H9 (cell line): ENCODE data around the gene STK35. TPM values are rescaled to one million over a fixed set of nuclear protein-coding genes. Genes with fewer than 3 reads are reported as not detected.

Experiments used
- DNase-seq: peaks from one replicate; pipeline ENCODE4 v3.0.0-alpha.2; 2017
- H2AFZ ChIP-seq: one replicate; pipeline ENCODE4 v1.6.1; 2013; ENCODE audit warnings: mild to moderate bottlenecking, low read length, control low read depth, moderate library complexity
- H2AK5ac ChIP-seq: 2 replicates; pipeline ENCODE4 v1.6.1; 2013; ENCODE audit warnings: low read length, control low read depth, mixed read lengths; ENCODE audit not compliant: insufficient read length
- H2BK120ac ChIP-seq: one replicate; pipeline ENCODE4 v1.6.1; 2013; ENCODE audit warnings: low read depth, mild to moderate bottlenecking, low read length, control low read depth, inconsistent platforms; ENCODE audit not compliant: poor library complexity, severe bottlenecking
- H2BK12ac ChIP-seq: 2 replicates; pipeline ENCODE4 v1.6.1; 2013; ENCODE audit warnings: low read length, control low read depth, mixed read lengths, low read depth; ENCODE audit not compliant: insufficient read length
- H2BK15ac ChIP-seq: 2 replicates; pipeline ENCODE4 v1.6.1; 2013; ENCODE audit warnings: low read depth, low read length, control low read depth
- H2BK20ac ChIP-seq: one replicate; pipeline ENCODE4 v1.6.1; 2013; ENCODE audit warnings: low read depth, mild to moderate bottlenecking, low read length, control low read depth, inconsistent platforms; ENCODE audit not compliant: poor library complexity, severe bottlenecking
- H2BK5ac ChIP-seq: 2 replicates; pipeline ENCODE4 v1.6.1; 2013; ENCODE audit warnings: low read length, control low read depth, mixed read lengths; ENCODE audit not compliant: insufficient read length
- H3K14ac ChIP-seq: 2 replicates; pipeline ENCODE4 v1.6.1; 2013; ENCODE audit warnings: low read length, control low read depth; ENCODE audit not compliant: insufficient read depth
- H3K18ac ChIP-seq: 2 replicates; pipeline ENCODE4 v1.6.1; 2013; ENCODE audit warnings: low read depth, mild to moderate bottlenecking, mixed read lengths, low read length, control low read depth; ENCODE audit not compliant: insufficient read length
- H3K23ac ChIP-seq: 2 replicates; pipeline ENCODE4 v1.6.1; 2013; ENCODE audit warnings: low read length, control low read depth, mixed read lengths, low read depth; ENCODE audit not compliant: insufficient read length
- H3K23me2 ChIP-seq: 2 replicates; pipeline ENCODE4 v1.6.1; 2013; ENCODE audit warnings: low read depth, mild to moderate bottlenecking, mixed read lengths, low read length, control low read depth; ENCODE audit not compliant: insufficient read length, poor library complexity, severe bottlenecking
- H3K27ac ChIP-seq: 2 replicates; pipeline ENCODE4 v1.5.1; 2013; ENCODE audit warnings: low read length, control low read depth, mixed read lengths, low read depth; ENCODE audit not compliant: insufficient read length
- H3K27me3 ChIP-seq: 2 replicates; pipeline ENCODE4 v1.6.1; 2013; ENCODE audit warnings: low read length, control low read depth, inconsistent platforms; ENCODE audit not compliant: insufficient read depth
- H3K4ac ChIP-seq: 2 replicates; pipeline ENCODE4 v1.6.1; 2013; ENCODE audit warnings: low read depth, mild to moderate bottlenecking, control low read depth, inconsistent platforms, low read length, moderate library complexity
- H3K4me1 ChIP-seq: 2 replicates; pipeline ENCODE4 v1.6.1; 2013; ENCODE audit warnings: low read length, control low read depth, inconsistent platforms; ENCODE audit not compliant: insufficient read depth
- H3K4me2 ChIP-seq: 2 replicates; pipeline ENCODE4 v1.6.1; 2013; ENCODE audit warnings: low read length, control low read depth, mixed read lengths; ENCODE audit not compliant: insufficient read length, insufficient read depth
- H3K56ac ChIP-seq: 2 replicates; pipeline ENCODE4 v1.6.1; 2013; ENCODE audit warnings: low read depth, mild to moderate bottlenecking, mixed read lengths, low read length, control low read depth; ENCODE audit not compliant: insufficient read length
- H3K79me1 ChIP-seq: 2 replicates; pipeline ENCODE4 v1.6.1; 2013; ENCODE audit warnings: low read depth, mild to moderate bottlenecking, moderate library complexity, low read length, control low read depth, inconsistent platforms; ENCODE audit not compliant: insufficient read depth, poor library complexity, severe bottlenecking
- H3K79me2 ChIP-seq: 2 replicates; pipeline ENCODE4 v1.6.1; 2013; ENCODE audit warnings: low read length, control low read depth, inconsistent platforms; ENCODE audit not compliant: insufficient read depth
- H3K9ac ChIP-seq: 2 replicates; pipeline ENCODE4 v1.6.1; 2013; ENCODE audit warnings: low read length, control low read depth, mixed read lengths; ENCODE audit not compliant: insufficient read length; ENCODE audit errors: extremely low read depth
- H3K9me3 ChIP-seq: one replicate; pipeline ENCODE4 v1.6.1; 2013; ENCODE audit warnings: low read depth, low read length, inconsistent platforms; ENCODE audit not compliant: control insufficient read depth
- H3T11ph ChIP-seq: one replicate; pipeline ENCODE4 v1.6.1; 2013; ENCODE audit warnings: mild to moderate bottlenecking, low read length, control low read depth, inconsistent platforms
- H4K20me1 ChIP-seq: one replicate; pipeline ENCODE4 v1.6.1; 2013; ENCODE audit not compliant: control insufficient read depth, insufficient read length, insufficient read depth
- H4K5ac ChIP-seq: 2 replicates; pipeline ENCODE4 v1.6.1; 2013; ENCODE audit warnings: low read depth, mild to moderate bottlenecking, mixed read lengths, low read length, control low read depth; ENCODE audit not compliant: insufficient read length
- H4K8ac ChIP-seq: replicated peaks from 2 replicates; pipeline ENCODE4 v1.6.1; 2013; ENCODE audit warnings: low read length, control low read depth, mixed read lengths, low read depth; ENCODE audit not compliant: insufficient read length
- H4K91ac ChIP-seq: 2 replicates; pipeline ENCODE4 v1.6.1; 2013; ENCODE audit warnings: low read depth, mild to moderate bottlenecking, moderate library complexity, mixed read lengths, low read length, control low read depth; ENCODE audit not compliant: insufficient read length
- H3K27ac Mint-ChIP-seq, 3 experiments: 2 replicates in 2 of 3; 3 replicates in 1 of 3; pipeline ENCODE4 v1.8.0; 2020 to 2021; ENCODE audit warnings: mixed read lengths in 3 of 3, mild to moderate bottlenecking in 1 of 3, moderate library complexity in 1 of 3
- H3K27me3 Mint-ChIP-seq: 2 replicates; pipeline ENCODE4 v1.8.0; 2021; ENCODE audit warnings: low read depth, mild to moderate bottlenecking, moderate library complexity, mixed read lengths
- H3K36me3 Mint-ChIP-seq, 3 experiments: 2 replicates in 2 of 3; 3 replicates in 1 of 3; pipeline ENCODE4 v1.8.0; 2020 to 2021; ENCODE audit warnings: low read depth in 3 of 3, mixed read lengths in 3 of 3; ENCODE audit not compliant: insufficient read depth in 1 of 3
- H3K4me1 Mint-ChIP-seq, 2 experiments: 2 replicates each; pipeline ENCODE4 v1.8.0; 2020; ENCODE audit warnings: mixed read lengths in 2 of 2
- H3K4me3 Mint-ChIP-seq, 2 experiments: 2 replicates in 1 of 2; 3 replicates in 1 of 2; pipeline ENCODE4 v1.8.0; 2020 to 2021; ENCODE audit warnings: mild to moderate bottlenecking in 2 of 2, mixed read lengths in 2 of 2, moderate library complexity in 1 of 2
- H3K9me3 Mint-ChIP-seq, 2 experiments: 2 replicates in 1 of 2; 3 replicates in 1 of 2; pipeline ENCODE4 v1.8.0; 2020; ENCODE audit warnings: mild to moderate bottlenecking in 2 of 2, mixed read lengths in 2 of 2, moderate library complexity in 1 of 2
- WGBS: extraction: QIAGEN DNeasy Blood & Tissue Kit; methylation state at CpG from one replicate; pipeline ENCODE4 v1.1.7; 2013; ENCODE audit warnings: missing lambda C conversion rate, low lambda C conversion rate, mixed read lengths; ENCODE audit not compliant: insufficient read length; ENCODE audit errors: extremely low coverage; 5-methylcytosine and 5-hydroxymethylcytosine counted together
- total RNA-seq: library from RNA; stranded (reverse); gene quantifications from 2 replicates; pipeline ENCODE4 v1.2.1, GENCODE V29; 2021
- TF ChIP-seq, protein P1 (sequence below): fragments of 200-600 bp; sonication (generic); conservative IDR thresholded peaks from 3 replicates; pipeline ENCODE4 v1.8.0; 2021; ENCODE audit warnings: antibody characterized with exemption, mild to moderate bottlenecking

The STK35 gene
- total RNA-seq, 1 experiment from 2014 or later: 66.2 TPM

DNA sequence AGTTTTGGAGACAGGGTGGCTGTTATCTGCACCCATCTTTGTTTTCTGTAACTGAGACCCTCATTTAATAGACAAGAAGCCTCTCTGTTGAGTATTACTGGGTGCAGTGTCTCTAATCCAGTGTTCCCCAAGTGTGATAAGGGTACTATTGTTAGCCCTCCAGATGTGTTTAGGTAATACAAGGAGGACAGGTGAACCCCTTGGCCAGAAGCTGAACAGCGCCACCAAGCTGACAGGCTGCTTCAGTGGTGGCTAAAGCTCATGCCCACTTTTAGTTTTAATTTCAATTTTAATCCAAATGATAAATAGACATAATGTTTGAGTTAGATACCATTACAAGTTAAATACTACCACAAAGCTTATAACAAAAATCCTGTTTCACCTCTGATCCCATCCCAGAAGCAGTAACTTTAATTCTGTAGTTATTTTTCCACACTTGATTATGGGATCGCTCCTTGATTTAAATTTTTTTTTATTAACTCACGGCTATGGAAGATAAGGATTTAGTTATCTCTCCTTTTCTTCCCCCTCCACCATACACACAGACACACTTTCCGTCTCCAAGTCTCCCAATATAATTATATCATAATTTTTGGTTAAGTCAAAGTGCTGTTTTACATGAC, 8.4 kb upstream of the STK35 start:
- peaks cover 3% of the 10 kb centered on the region; the same call in 1 of the 2 replicates for H3K27me3 Mint-ChIP-seq
- H3K79me2 ChIP-seq: no peaks in the 10 kb centered on the region

More for the DNA sequence above, 8.4 kb upstream of the STK35 start:
- WGBS: no CpG with 5 or more reads among the region's 4 CpGs
- H3K18ac ChIP-seq: no peak overlapping the region
- no peak overlapping the region for H3K14ac ChIP-seq
- peaks cover 3% of the 10 kb centered on the region; the same call in 1 of the 2 replicates for H3K4me1 ChIP-seq
- Mint-ChIP-seq H3K4me3 (no peak overlapping the region), H3K4me1 (peaks cover 33 to 45% of the 10 kb centered on the region in 2 experiments), H3K36me3 (no peaks in the 10 kb centered on the region; a peak in 1 of 7 replicates), H3K9me3 (peaks cover 0 to 4% of the 10 kb centered on the region in 2 experiments; a peak in 1 of 5 replicates), H3K27ac (no peak overlapping the region)
- H3K79me1 ChIP-seq: no peaks in the 10 kb centered on the region
- no peak overlapping the region for H2AK5ac ChIP-seq
- H3K56ac ChIP-seq: no peak overlapping the region
- no peak overlapping the region for H3T11ph ChIP-seq
- no peak overlapping the region for H2BK12ac ChIP-seq
- no peak overlapping the region for H3K4ac ChIP-seq
- H2BK20ac ChIP-seq: no peak overlapping the region
- no peak overlapping the region for H4K5ac ChIP-seq
- H2AFZ ChIP-seq: no peak overlapping the region
- H3K27ac ChIP-seq: no peak overlapping the region
- no peak overlapping the region for H2BK15ac ChIP-seq
- H3K27me3 ChIP-seq: no peaks in the 10 kb centered on the region
- no peaks in the 10 kb centered on the region for H3K23me2 ChIP-seq
- H3K23ac ChIP-seq: no peak overlapping the region
- H4K8ac ChIP-seq: no peak overlapping the region
- H2BK5ac ChIP-seq: no peak overlapping the region
- no peak overlapping the region for H4K91ac ChIP-seq
- TF ChIP-seq, protein P1, sequence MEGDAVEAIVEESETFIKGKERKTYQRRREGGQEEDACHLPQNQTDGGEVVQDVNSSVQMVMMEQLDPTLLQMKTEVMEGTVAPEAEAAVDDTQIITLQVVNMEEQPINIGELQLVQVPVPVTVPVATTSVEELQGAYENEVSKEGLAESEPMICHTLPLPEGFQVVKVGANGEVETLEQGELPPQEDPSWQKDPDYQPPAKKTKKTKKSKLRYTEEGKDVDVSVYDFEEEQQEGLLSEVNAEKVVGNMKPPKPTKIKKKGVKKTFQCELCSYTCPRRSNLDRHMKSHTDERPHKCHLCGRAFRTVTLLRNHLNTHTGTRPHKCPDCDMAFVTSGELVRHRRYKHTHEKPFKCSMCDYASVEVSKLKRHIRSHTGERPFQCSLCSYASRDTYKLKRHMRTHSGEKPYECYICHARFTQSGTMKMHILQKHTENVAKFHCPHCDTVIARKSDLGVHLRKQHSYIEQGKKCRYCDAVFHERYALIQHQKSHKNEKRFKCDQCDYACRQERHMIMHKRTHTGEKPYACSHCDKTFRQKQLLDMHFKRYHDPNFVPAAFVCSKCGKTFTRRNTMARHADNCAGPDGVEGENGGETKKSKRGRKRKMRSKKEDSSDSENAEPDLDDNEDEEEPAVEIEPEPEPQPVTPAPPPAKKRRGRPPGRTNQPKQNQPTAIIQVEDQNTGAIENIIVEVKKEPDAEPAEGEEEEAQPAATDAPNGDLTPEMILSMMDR: peak; percentile 95; the same call in 2 of the 3 replicates
- DNase-seq: peak; percentile 59
- no peak overlapping the region for H2BK120ac ChIP-seq
- no peak overlapping the region for H3K4me2 ChIP-seq
- no peaks in the 10 kb centered on the region for H3K9me3 ChIP-seq
- no peaks in the 10 kb centered on the region for H4K20me1 ChIP-seq
- H3K9ac ChIP-seq: no peak overlapping the region
